GM21526 (cell line): ENCODE data around the gene LMNTD2.

Experiments used
- ATAC-seq: cut with Tn5 transposase; IDR thresholded peaks from one replicate; pipeline ENCODE4 v1.9.1; 2021; ENCODE audit warnings: moderate library complexity; ENCODE audit not compliant: unreplicated experiment, low FRiP score

LMNTD2 gene

DNA sequence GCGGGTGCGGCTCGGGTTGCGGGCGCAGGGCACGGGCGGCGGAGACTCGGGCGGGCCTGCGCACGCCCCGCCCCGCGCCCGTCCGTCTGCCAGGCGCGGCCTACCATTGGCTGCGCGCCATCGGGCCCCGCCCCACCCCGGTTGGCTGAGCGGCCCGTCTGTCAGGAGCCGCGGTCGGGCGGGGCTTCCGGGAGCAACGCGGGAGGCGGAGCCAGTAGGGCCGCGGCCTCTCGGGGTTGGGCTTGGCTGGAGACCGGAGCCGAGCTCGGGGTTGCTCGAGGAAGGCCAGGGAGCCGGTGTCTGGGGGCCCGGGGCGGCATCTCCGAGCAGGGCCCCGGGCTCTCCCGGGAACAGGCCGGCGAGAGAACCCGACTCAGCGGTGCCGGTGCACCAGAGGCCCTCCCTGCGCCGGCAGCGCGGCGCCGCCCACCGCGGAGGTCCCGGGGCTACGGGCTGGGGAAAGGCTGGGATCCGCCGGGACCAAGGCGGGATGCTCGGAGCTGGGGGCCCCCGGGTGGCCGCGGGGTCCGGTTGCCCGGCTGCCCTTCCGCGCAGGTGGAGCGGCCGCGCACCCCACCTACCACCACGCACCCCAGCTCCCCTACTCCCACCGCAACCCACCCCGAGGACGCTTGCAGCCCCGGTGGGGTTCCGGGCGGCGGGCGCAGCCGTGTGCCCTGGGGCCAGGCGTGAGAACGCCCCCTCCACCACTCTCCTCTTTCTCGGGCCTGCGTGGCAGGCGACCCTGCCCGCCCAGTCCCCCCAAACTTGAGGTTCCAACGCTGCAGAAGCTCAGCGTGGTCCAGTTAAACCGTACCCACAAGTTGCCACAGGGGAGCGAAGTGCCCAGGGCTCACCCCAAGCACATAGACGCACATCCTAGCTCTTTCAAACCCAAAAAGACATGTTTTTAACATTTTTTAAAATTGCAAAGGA, 24.8 kb downstream of the LMNTD2 start, which contains the start of gene HRAS:
HRAS (minus strand) TSS at position 58 of the 936 bp plus-strand sequence.
- peak; percentile 63 for ATAC-seq

DNA sequence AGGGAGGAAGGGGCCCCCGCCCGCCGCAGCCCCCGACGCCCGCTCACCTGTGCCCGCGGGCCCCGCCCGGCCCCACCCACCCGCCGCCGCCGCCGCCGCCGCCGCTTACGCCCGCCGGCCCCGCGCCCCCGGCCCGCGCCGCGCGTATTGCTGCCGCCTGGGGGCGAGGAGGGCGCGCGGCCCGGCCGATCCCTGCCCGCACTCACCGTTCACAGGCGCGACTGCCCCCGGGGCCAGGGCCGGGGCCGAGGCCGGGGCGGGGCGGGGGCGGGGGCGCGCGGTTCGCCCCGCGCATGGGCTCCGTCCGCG, 25.4 kb downstream of the LMNTD2 start:
- ATAC-seq: peak; percentile 3

DNA sequence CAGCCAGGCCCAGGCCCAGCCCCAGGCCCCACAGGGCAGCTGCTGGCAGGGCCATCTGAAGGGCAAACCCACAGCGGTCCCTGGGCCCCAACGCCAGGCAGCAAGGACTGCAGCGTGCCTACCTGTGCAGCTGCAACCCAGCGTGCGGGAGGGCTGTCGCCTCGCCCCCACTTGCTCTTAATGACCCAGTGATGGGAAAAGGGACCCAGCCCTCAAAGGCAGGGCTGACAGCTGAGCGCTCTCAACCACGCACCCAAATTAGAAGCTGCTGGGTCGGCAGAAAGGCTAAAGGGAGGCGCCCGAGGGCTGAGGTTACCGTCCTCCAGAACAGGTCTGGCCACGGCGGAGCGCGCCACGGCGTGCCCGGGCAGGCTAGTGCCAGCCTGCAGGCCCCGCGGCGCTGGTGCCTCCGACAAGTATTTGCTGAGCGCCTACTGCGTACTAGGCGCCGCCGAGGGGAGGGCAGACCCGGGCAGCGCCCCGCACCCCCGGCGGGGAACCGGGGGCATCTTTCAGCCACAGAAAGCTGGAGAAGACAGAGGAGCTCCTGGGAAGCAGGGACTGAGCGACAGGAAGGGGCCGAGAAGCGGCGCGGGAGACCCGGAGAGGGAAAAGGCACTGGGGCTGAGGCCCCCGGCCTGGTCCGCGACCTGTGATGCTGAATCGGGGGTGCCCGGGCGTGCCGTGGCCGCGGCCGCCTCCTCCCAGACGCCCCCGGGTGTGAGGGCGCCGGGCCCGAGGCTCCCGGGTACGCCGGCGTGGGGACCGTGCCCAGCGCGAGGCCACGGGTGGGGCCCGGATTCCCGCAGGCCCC, 25.9 kb downstream of the LMNTD2 start:
- no peak for ATAC-seq

DNA sequence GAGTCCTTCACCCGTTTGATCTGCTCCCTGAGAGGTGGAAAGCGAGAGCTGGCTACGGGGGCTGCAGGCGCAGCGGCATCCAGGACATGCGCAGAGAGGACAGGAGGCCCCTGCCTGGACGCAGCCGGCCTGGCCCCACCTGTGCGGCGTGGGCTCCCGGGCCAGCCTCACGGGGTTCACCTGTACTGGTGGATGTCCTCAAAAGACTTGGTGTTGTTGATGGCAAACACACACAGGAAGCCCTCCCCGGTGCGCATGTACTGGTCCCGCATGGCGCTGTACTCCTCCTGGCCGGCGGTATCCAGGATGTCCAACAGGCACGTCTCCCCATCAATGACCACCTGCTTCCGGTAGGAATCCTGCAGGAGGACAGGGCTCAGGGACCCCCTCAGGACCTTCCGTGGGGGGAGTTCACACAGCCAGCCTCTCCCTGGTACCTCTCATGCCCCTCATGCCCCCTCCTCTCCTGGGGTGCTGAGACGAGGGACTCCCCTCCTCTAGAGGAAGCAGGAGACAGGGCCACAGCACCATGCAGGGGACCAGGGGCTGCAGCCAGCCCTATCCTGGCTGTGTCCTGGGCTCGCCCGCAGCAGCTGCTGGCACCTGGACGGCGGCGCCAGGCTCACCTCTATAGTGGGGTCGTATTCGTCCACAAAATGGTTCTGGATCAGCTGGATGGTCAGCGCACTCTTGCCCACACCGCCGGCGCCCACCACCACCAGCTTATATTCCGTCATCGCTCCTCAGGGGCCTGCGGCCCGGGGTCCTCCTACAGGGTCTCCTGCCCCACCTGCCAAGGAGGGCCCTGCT, 26.7 kb downstream of the LMNTD2 start:
- no peak for ATAC-seq

DNA sequence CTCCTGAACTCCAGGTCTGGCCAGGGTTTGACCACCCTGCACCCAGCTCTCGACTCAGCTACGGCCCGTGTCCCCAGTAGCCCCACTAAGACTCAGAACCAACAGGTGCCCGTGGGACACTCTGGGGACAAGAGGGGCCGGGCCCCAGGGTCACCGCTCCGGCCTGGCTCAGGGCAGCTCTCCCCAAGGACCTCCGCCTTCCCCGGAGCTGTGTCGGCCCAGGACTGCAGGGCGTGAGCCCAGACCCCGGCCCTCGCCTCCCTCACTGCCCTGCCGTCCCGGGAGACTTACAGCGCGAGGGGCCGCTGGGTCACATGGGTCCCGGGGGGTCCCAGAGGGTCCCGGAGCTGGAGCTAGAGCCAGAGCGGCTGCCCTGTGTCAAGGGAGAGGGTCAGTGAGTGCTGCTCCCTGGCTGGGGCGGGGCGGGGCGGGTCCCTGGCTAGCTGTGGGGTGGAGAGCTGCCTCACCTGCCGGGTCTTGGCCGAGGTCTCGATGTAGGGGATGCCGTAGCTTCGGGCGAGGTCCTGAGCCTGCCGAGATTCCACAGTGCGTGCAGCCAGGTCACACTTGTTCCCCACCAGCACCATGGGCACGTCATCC, 27.5 kb downstream of the LMNTD2 start:
- ATAC-seq: no peak

DNA sequence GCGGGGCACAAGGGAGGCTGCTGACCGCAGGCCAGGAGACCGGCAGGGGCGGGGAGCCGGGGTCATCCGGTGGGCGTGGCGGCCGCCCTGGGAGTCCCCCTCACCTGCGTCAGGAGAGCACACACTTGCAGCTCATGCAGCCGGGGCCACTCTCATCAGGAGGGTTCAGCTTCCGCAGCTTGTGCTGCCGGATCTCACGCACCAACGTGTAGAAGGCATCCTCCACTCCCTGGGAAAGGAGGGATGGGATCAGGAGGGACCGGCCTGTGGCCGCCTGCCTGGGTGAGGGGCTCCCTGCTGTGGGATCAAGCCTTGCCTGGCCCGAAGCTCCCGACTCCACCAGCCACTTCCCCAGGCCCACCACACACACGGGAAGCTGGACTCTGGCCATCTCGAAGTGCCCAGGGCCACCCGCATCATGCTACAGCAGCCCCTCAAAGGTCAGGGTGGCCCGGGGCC, 28.0 kb downstream of the LMNTD2 start:
- ATAC-seq: no peak

DNA sequence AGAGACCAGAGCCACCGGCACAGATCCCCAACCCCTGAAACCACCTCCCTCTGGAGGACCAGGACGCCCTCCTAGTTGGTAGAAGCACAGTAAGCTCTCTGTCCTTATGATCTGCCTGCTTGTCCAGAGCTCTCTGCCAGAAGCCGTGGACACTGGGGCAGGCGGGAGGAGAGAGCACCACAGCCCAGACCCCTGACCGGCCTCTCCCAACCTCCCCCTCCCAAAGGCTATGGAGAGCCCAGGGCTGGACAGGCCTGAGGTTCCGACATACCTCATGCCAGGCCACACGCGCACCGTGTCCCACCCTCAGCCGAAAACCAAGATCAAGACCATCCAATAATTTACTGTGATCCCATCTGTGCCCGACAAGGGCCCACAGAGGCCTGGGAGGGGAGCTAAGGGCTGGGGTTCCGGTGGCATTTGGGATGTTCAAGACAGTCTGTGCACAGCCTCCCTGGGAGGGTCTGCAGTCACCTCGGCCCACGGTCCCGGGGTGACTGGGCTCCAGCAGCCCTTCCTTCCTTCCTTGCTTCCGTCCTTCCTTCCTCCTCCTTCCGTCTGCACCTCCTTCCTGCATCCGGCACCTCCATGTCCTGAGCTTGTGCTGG, 28.5 kb downstream of the LMNTD2 start:
- no peak for ATAC-seq

DNA sequence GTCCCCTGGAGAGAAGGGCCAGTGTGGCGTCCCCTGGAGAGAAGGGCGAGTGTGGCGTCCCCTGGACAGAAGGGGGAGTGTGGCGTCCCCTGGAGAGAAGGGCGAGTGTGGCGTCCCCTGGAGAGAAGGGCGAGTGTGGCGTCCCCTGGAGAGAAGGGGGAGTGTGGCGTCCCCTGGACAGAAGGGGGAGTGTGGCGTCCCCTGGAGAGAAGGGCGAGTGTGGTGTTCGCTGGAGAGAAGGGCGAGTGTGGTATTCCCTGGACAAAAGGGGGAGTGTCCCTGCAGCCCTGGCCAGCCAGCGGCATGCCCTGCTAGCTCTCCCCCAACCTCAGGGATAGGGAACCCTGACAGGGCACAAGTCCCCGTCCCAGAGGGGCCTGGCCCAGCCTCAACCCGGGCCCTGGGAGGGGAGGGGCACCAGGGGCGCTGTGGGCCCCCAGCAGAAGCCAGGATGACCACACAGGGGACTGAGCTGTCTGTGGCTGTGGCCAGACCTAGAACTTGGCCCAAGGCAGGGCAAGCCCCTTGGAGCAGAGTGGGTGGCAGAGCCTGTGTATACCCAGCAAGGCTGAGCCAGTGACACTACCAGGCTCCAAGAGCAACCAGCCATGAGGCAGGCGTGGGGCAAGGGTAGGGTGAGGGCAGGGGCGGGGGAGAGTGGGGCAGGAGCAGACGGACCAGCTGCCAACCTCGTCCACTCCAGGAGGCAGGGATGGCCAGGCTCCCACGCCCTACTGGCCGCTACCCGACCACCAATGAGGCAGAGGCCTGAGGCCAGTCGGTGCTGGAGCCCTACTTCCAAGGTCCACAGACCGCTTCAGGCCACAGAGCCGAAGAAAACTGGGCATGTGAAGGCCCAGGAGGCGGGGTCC, 29.3 kb downstream of the LMNTD2 start:
- ATAC-seq: no peak

DNA sequence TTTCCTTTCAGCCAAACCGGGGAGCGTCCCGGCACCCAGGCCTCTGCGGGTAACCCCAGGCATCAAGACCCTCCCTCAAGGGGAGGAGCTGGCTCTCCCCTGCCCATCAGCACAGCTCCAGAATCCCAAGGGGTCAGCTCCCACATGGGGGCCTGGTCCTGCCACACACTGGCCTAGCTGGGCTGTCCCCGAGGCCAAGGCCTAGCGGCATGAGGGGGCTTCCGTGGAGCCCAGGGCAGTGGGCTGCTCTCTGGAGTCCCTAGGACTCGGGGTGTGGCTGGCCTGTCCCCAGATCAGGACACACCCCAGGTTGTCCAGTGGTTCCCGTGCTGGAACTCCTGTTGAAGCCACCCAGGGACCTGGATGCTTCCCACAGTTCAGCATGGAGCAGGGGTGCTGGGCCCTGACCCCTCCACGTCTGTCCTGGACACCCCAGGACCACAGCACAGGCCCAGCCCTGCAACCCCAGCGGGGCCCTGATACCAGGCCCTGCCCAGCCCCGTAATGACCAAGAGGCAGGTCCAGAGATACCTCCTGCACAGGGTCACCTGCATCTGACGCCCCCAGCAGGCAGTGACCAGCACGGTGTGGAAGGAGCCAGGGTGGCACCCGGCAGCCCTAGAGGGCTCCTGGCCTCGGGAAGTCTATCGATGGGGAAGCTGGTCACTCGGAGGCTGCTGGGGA, 30.7 kb downstream of the LMNTD2 start:
- no peak for ATAC-seq

DNA sequence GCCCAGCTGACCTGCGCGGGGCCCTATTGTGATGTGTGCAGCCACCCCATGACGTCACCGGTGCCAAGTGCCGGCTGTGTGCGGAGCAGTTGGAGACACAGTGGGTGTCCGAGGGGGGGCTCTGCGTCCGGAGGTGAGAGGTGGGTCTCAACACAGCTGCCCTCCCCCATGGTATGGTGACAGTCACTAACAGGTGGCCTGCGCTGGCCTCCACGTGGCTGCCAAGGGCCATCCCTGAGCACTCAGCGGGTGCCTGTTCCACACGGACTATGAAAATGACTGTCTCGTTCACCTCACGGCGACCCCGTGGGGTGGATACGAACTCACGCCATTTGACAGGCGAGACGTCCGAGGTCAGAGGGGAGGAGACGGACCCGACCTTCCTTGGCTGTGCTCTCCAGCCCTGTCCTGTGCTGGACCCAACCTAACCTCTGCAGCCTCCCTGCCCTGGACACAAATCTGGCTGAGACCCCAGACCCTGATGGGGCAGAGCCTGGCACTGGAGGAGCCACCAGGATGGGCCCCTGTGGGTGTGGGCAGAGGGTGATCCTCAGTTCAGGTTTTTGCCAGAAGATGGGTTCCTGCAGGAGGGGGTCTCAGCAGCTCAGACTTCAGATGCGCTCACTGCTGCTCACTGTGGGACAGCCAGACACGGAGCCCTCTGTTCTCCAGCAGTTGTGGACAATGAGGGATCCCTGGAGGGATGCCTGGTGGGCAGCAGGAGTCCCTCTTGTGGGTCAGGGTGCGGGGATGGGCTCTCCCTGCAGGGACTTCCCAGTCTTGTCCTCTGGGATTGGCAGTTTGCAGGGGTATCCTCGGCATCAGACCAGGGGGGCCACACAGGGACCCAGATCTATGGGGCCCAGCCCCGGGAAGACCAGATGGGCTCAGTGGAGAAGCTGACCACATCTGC, 31.5 kb downstream of the LMNTD2 start:
- no peak for ATAC-seq

DNA sequence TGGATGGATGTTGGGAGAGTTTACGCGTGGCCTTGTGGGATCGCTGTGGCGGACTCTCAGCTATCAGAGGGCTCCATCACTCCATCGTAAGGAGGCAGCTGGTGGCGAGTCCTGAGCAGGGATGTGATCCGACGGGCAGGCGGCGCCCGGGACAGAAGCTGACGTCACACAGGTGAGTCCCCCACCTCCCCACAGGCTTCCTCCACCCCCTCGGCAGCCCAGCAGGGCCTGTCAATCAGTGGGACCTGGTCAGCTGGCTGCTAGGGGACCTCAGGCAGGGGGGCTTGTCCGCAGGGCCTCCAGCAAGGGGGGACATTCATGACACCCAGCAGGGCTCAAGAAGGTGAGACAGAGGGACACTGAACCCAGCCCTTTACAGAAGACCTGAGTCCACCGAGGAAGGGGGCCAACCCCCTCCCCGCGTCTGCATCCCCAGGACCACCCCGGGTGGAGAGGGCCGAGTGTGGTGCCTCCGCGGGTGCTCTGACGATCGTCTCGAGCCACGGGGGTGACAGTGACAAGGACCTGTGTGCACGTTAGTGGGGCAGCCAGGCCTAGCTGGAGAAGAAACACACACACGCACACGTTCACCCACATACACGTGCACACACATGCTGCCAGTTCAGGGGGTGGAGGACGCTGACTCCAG, 32.2 kb downstream of the LMNTD2 start:
- ATAC-seq: no peak

DNA sequence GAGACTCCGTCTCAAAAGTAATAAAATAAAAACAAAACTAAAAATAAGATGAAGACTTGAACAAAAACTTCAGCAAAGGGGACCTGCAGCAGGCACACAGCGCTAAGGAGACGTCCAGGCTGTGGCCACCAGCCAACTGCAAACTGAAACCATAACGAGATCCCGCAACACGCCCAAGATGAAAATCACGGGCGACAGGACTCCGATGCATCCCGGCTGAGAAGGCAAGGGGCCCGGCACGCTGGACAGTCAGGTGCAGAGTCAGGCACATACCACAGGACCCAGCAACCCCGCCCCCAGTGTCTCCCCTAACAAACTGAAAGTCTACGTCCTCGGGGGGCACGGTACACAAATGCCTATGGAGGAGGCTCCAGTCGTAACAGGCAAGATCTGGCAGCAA, 34.3 kb downstream of the LMNTD2 start:
- no peak for ATAC-seq

DNA sequence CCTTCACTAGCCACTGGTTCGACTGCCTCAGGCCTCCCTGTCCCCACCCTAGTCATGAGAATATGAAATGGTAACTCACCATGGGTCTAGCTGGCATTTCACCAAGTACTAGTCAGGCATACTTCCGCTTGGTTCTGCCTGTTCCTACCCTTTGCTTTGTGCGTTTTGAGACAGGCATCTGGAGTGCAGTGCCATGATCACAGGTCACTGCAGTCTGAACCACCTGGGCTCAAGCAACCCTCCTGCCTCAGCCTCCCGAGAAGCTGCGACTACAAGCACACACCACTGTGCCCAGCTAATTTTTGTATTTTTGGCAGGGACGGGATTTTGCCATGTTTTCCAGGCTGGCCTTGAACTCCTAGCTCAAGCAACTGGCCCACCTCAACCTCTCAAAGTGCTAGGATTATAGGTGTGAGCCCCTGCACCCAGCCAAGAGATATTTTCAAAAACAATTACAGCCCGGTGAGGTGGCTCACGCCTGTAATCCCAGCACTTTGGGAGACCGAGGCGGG, 39.3 kb downstream of the LMNTD2 start:
- ATAC-seq: no peak

DNA sequence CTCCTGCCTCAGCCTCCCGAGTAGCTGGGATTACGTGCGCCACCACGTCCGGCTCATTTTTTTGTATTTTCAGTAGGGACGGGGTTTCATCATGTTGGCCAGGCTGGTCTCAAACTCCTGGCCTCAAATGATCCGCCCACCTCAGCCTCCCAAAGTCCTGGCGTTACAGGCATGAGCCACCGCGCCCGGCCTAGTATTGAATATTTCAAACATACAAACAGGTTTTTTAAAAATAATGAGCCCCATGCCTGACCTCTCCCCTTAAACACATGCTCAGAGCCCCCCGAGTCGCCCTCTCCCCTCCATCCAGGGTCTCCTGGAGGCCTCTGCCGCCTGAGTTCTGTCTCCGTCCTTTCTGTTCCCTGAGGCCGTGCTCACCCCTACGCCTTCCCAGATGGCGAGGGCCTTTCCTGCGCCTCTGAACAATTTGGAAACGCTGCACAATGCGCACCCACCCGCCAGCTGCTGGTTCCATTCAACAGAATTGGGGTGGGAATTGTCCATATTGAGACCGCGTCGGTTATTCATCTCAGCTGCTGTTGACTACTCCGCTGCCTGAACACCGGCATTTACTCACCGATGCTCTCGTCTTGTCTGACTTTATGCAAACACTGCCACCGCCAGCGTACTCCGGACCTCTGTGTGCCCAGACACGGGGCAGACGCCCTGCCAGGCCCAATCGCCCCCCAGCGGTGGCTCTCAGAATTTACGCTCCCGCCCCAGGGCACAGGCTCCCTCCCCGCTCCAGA, 39.9 kb downstream of the LMNTD2 start:
- no peak for ATAC-seq

DNA sequence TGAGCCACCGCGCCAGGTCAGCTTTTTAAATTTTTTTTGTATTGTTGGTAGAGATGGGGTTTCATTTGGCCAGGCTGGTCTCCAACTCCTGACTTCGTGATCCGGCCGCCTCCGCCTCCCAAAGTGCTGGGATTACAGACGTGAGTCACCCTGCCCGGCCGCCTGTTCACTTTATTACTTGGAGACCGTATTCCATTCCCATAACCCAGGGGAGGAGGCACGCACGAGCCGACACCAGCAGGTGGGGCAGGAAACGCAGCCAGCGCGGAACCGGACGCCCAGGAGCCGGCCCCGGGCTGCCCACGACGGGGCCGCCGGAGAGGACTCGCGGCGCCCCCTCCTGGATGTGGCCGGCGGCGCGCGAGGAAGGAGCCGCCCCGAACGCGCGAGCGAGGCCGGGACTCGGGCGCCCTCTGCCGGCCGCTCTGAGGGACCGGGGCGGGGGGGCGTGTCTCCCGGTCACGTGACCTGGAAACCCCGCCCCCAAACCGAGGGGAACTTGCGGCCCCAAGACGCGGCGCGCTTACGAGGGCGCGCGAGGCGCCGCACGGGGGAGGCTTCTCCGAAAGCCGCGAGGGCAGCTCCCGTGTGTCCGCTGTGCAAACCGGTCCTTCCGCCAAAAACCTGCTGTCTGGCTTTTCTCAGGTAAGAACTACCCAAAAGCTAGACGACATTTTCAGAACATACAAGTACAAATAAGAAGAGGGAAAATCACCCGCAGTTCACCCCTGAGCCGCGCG, 41.9 kb downstream of the LMNTD2 start:
- ATAC-seq: peak; percentile 59
